GM19238 (cell line): Measurements from ENCODE around the gene COL11A1.

ENCODE experiments used
- DNase-seq: peaks from one replicate; pipeline ENCODE4 v3.0.0; 2011; ENCODE audit warnings: low spot score; ENCODE audit not compliant: insufficient read length

Gene COL11A1

DNA sequence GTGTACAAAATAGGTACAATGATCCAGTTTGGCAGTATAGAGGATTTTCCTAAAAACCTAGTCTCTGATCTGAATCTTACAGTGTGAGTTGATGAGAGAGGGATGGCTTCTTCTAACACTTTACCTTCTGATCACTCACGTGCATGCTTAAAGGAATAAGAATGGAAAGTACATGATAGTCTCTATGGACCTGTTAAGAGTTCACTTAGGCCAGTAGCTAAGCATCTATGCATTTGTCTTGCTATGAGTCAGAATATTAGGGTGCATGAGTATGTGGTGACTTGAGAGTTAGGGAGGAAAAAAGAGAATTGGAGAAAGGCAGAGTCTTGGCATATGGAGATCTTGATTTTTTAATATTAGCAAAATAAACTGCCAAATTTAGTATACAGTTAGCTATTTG is 206.3 kb downstream of the COL11A1 start:
- no peak for DNase-seq

DNA sequence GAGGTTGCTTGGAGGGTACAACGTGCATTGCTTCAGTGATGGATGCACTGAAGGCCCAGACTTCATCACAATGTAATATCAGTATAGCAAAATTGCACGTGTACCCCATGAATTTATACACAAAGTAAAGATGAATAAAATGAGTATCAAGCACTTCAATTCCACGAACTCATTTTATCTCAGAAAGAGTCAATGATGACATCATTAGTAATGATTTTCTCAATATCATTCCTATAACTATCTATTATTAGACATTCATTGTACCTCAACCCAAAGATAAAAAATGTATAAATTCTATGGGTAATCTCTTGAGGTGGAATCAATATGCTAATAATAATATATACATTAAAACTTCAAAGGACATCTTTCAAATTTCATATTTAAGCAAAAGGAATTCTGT is 208.4 kb downstream of the COL11A1 start:
- DNase-seq, result no peak

DNA sequence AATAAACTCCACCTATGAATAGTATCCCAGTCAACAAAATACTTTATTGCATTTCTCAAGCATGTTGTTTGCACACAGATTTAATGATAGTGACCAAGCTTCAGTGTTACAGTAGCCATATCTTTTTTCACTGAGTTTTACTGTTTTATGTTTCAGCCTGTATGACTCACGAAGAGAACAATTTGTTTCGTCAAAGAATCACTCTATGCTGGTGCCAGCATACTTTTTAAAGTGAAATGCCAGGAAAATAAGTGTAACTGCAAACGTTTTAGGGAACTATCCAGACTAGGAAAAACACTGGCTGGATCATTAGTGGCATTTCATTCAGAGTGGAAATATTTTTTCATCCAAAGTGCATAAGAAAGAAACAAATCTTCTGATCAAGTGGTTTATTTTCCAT is 210.8 kb downstream of the COL11A1 start:
- no peak for DNase-seq

GRCh38 chr1:102896771-102897170 is 211.6 kb downstream of the COL11A1 start:
- DNase-seq, result no peak

DNA sequence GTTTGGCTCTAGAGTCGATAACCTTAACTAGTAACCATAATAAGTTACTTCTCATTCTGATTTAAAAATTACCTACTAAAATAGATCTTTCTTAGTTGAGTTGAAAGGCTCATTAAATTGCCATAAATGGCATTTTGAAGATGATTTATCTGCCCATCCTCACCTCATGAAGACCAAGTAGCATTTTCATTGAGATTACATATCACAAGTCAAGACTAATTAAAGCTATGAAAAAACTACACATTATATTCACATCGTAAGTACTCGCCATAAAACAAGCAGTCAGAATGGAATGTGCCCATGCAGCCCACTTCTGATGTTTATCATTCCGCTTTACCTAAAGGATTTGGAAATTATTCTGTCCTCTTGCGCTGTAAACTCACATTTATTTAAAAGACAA is 212.0 kb downstream of the COL11A1 start:
- DNase-seq, result no peak

GRCh38 chr1:102891868-102892625 is 216.3 kb downstream of the COL11A1 start:
- no peak for DNase-seq

- no peak for DNase-seq
Measured at GRCh38 chr1:102886638-102887037, 221.7 kb downstream of the COL11A1 start.

DNA sequence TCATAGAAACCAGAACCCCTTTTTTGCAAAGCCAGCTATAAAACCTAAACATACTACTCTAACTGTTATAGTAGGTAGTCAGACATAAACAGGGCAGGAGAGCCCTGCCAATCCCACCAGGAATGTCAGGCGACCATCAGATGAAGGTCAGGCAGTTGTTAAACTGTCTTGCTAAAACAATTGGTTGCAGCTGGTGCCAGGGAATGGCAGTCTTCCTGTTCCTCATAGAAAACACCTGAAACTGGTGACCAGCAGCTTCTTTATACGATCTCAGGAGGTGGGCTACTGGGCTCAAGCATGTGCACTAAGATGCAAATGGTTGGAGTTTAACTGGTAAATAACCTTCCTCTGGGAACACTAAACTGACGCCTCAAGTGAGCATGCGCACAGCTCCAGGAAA is 224.1 kb downstream of the COL11A1 start:
- DNase-seq, result no peak

- no peak for DNase-seq
Measured at GRCh38 chr1:102879439-102879993, 228.8 kb downstream of the COL11A1 start.

DNA sequence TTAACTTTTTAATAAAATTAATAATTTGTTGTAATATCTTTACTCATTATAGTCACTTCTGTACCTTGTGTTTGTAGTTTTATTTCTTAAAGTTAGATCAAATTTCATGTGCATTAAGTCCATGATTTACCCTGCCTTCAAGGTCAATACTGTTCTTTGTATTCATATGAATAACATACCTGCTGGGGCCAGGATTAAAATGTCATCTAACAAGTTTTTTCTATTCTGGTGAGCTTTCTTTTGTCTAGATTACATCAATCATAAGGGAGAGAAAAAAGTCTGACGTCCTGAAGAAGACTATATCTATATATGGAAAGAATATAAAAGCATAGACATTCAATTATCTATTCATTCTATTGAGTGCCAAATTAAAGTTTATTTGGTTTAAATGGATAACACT is 232.6 kb downstream of the COL11A1 start:
- no peak for DNase-seq

GRCh38 chr1:102872526-102872925 is 235.8 kb downstream of the COL11A1 start:
- no peak for DNase-seq

DNA sequence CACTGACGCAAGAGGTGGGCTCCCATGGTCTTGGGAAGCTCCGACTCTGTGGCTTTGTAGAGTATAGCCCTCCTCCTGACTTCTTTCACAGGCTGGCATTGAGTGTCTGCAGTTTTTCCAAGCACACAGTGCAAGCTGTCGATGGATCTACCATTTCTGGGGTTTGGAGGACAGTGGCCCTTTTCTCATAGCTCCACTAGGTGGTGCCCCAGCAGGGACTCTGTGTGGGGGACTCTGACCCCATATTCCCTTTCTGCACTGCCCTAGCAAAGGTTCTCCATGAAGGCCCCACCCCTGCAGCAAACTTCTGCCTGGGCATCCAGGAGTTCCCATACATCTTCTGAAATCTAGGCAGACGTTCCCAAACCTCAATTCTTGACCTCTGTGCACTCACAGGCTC is 236.2 kb downstream of the COL11A1 start:
- DNase-seq, result no peak

GRCh38 chr1:102863704-102864103 is 244.6 kb downstream of the COL11A1 start:
- DNase-seq, result no peak

DNA sequence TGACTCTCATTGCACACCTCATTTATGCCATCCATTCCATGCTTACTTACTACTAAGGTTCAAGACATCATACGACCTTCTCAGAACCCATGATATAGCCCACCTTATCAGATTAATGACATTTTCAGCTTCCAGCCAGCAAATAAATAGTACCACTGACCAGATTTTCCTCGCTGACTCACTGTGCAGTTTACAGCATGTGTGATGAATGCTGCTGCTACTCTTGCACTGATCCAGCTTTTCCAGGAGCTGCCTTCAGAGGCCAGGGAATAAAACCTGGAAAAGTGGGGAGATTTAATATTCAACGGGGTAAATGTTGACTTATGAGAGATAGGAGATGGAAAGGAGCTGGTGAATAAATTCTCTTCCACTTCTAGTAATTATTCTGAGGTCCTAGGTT is 247.1 kb downstream of the COL11A1 start:
- no peak for DNase-seq

- DNase-seq, result no peak
Measured at GRCh38 chr1:102858695-102859094, 249.6 kb downstream of the COL11A1 start.

- no peak for DNase-seq
Measured at GRCh38 chr1:102857251-102857650, 251.1 kb downstream of the COL11A1 start.

DNA sequence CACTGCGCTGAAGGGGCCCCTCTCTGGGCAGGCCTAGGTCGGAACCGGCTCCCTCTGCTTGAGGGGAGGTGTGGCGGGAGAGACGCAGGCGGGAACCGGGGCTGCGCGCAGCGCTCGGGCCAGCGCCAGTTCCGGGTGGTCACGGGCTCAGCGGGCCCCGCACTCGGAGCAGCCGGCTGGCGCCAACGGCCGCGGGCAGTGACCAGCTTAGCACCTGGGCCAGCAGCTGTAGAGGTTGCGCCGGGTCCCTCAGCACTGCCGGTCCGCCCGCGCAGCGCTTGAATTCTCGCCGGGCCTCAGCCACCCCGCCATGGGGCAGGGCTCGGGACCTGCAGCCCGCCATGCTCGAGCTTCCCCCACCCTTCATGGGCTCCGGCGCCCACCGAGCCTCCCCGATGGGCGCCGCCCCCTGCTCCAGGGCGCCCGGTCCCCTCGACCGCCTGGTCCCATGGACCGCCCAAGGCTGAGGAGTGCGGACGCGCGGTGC is 254.6 kb downstream of the COL11A1 start:
- DNase-seq, result no peak

- DNase-seq, result no peak
Measured at GRCh38 chr1:102853136-102853535, 255.2 kb downstream of the COL11A1 start.

- DNase-seq, result no peak
Measured at GRCh38 chr1:102852613-102853012, 255.7 kb downstream of the COL11A1 start.

GRCh38 chr1:102851616-102852015 is 256.7 kb downstream of the COL11A1 start:
- no peak for DNase-seq

GRCh38 chr1:102842606-102843005 is 265.7 kb downstream of the COL11A1 start:
- no peak for DNase-seq

DNA sequence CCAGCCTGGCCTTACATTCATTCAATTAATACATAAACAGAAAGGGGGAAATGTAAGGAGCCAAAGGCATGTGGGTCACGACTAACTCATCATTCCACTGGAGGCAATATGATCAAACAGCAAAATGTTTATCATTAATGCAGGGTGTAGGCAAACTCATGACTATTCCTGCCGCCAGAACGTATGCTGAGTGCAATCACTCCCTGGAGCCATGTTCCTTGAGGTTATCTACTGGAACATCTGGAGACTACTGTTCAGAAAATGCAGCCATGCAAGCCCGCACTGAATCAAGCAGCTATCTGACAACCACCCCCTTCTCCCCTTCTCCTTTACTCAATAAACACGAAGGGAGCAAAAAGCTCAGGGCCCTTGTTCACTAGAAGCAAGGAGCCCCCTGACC is 267.6 kb downstream of the COL11A1 start:
- no peak for DNase-seq

GRCh38 chr1:102838016-102838415 is 270.3 kb downstream of the COL11A1 start:
- DNase-seq, result no peak
